ENCODE measurements around the gene TMEM43. TPM values are rescaled to one million over a fixed set of nuclear protein-coding genes. Genes with fewer than 3 reads are reported as not detected.

TMEM43 gene
- total and polyA plus RNA-seq, 10 of the 15 experiments (the other 5 are each of a cell fraction or from before 2014, with no cell fraction given) = 7.2 to 33.0 (median 18.5) TPM

DNA sequence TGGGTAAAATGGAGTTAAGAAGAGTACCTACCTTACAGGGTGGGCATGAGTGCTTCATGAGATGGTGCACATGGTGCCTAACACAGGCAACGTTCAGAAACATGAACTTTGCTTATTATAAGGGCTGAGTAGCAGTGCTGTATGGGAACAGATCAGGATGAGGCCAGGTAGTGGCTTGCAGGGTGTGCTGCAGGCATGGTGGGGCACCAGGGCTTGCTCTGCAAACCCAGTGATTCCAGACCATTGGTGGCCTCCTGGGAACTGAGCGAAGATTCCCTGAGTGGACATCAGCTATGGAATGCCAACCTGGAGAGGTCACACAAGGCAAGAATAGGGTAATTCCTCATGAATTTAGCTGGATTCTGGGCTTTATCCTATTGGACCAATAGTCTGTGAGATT is 15.8 kb downstream of the TMEM43 start:
- no peak for FAIRE-seq
- no peak overlapping the region for H3K4me2 ChIP-seq (ENCODE audit: control insufficient read depth, insufficient read depth)
- no peak overlapping the region for H3K4me3 ChIP-seq
- peaks cover 16% of the 10 kb centered on the region for H3K4me1 ChIP-seq (ENCODE audit: control insufficient read depth, insufficient read depth, low read length)
- no peaks in the 10 kb centered on the region for H3K79me2 ChIP-seq (ENCODE audit: control insufficient read depth, insufficient read depth, low read length)
- RAD21 ChIA-PET (ENCODE audit: unreplicated experiment) = no interaction called here
- H3K27ac ChIP-seq (ENCODE audit: control insufficient read depth, insufficient read depth) = no peak overlapping the region
- H3K9ac ChIP-seq (ENCODE audit: control insufficient read depth, insufficient read depth, low read length) = no peak overlapping the region
- SMC1A ChIA-PET (ENCODE audit: uncharacterized antibody, unreplicated experiment) = no interaction called here
- intact Hi-C loops (cut with micrococcal nuclease; ENCODE audit: unreplicated experiment) (no loop called here), in situ Hi-C loops (cut with MboI) (no loop called here)
- no peak overlapping the region for H2AFZ ChIP-seq (ENCODE audit: control insufficient read depth, low read depth, low read length)
- peaks cover 4 to 8% of the 10 kb centered on the region in 2 experiments; a peak in 3 of 4 replicates for H3K36me3 ChIP-seq (ENCODE audit: control insufficient read depth in 2 of 2, insufficient read depth in 2 of 2, low read length in 1 of 2)
- no TSS peak for BruUV-seq (replicated peaks)
- POLR2A ChIA-PET = no interaction called here
- no peaks in the 10 kb centered on the region for H3K9me3 ChIP-seq (replicated peaks; ENCODE audit: control insufficient read depth, insufficient read depth, low read length)
- CTCF ChIA-PET = no interaction called here
- 75% methylated on average over 2 of the region's 2 CpGs for WGBS (ENCODE audit: insufficient coverage, insufficient replicate concordance, low lambda C conversion rate, missing lambda C conversion rate)
- no peak for TF ChIP-seq CEBPB (IDR thresholded peaks at IDR 0.05; ENCODE audit: borderline replicate concordance in 1 of 2, low read depth in 2 of 2, low read length in 2 of 2)
- no peak for TF ChIP-seq BACH1 (IDR thresholded peaks at IDR 0.05; ENCODE audit: borderline replicate concordance)
- TF ChIP-seq, protein P1, sequence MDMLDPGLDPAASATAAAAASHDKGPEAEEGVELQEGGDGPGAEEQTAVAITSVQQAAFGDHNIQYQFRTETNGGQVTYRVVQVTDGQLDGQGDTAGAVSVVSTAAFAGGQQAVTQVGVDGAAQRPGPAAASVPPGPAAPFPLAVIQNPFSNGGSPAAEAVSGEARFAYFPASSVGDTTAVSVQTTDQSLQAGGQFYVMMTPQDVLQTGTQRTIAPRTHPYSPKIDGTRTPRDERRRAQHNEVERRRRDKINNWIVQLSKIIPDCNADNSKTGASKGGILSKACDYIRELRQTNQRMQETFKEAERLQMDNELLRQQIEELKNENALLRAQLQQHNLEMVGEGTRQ (IDR thresholded peaks at IDR 0.05; ENCODE audit: borderline replicate concordance, low read depth, low read length) = no peak
- TF ChIP-seq, protein P2, sequence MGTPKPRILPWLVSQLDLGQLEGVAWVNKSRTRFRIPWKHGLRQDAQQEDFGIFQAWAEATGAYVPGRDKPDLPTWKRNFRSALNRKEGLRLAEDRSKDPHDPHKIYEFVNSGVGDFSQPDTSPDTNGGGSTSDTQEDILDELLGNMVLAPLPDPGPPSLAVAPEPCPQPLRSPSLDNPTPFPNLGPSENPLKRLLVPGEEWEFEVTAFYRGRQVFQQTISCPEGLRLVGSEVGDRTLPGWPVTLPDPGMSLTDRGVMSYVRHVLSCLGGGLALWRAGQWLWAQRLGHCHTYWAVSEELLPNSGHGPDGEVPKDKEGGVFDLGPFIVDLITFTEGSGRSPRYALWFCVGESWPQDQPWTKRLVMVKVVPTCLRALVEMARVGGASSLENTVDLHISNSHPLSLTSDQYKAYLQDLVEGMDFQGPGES (IDR thresholded peaks at IDR 0.05) = no peak
- TF ChIP-seq RELA (IDR thresholded peaks at IDR 0.05; ENCODE audit: borderline replicate concordance, partially characterized antibody) = no peak
- no peak for TF ChIP-seq POLR2A (IDR thresholded peaks at IDR 0.05; ENCODE audit: low read depth, low read length)
- no peak for TF ChIP-seq POLR2AphosphoS5 (IDR thresholded peaks at IDR 0.05; ENCODE audit: low read length)
- TF ChIP-seq MEF2B (IDR thresholded peaks at IDR 0.05; ENCODE audit: partially characterized antibody, poor library complexity, severe bottlenecking) = no peak
- no peak for TF ChIP-seq YY1 (IDR thresholded peaks at IDR 0.05; ENCODE audit: low read depth, low read length)
- no peak for TF ChIP-seq NFIC (IDR thresholded peaks at IDR 0.05; ENCODE audit: low read depth, low read length)
- no peak for TF ChIP-seq ZNF207 (IDR thresholded peaks at IDR 0.05; ENCODE audit: borderline replicate concordance)
- no peak for TF ChIP-seq HCFC1 (IDR thresholded peaks at IDR 0.05; ENCODE audit: low read length)
- no peak for TF ChIP-seq RFX5 (IDR thresholded peaks at IDR 0.05; ENCODE audit: low read depth, low read length)
- TF ChIP-seq NBN (IDR thresholded peaks at IDR 0.05) = no peak
- H3K27me3 ChIP-seq (replicated peaks in 1 of 2; ENCODE audit: control insufficient read depth in 2 of 2, insufficient read depth in 2 of 2, low read length in 1 of 2) = no peaks in the 10 kb centered on the region
- no peak for ATAC-seq
- H4K20me1 ChIP-seq (ENCODE audit: control insufficient read depth, insufficient read depth) = no peaks in the 10 kb centered on the region
- DNase-seq (ENCODE audit: low read depth, low spot score) = no peak
